ENCODE data around the gene ASAP2.

ASAP2 gene

GRCh38 chr2:9205963-9206948 is at the start of gene ASAP2:
Gene ASAP2, plus strand, starts transcription at chr2:9206812. Its CDS starts 293 bp downstream, at chr2:9207105.
- peak; percentile 5 for DNase-seq (ENCODE audit: low read depth)

- no peak for DNase-seq (ENCODE audit: low read depth)
These were observed 47.5 kb upstream of the ASAP2 start for GRCh38 chr2:9158786-9159779.

- DNase-seq (ENCODE audit: low read depth): no peak
These were observed 45.9 kb upstream of the ASAP2 start for GRCh38 chr2:9160732-9161131.

DNA sequence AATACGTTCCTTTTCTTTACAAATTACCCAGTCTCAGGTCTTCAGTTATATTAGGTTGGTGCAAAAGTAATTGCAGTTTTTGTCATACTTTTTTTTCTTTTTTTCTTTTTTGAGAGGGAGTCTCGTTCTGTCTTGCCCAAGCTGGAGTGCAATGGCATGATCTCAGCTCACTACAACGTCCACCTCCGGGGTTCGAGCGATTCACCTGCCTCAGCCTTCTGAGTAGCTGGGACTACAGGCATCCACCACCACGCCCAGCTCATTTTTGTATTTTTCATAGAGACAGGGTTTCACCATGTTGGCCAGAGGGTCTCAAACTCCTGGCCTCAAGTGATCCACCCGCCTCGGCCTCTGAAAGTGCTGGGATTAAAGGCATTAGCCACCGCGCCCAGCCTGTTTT is 43.8 kb upstream of the ASAP2 start:
- no peak for DNase-seq (ENCODE audit: low read depth)

DNA sequence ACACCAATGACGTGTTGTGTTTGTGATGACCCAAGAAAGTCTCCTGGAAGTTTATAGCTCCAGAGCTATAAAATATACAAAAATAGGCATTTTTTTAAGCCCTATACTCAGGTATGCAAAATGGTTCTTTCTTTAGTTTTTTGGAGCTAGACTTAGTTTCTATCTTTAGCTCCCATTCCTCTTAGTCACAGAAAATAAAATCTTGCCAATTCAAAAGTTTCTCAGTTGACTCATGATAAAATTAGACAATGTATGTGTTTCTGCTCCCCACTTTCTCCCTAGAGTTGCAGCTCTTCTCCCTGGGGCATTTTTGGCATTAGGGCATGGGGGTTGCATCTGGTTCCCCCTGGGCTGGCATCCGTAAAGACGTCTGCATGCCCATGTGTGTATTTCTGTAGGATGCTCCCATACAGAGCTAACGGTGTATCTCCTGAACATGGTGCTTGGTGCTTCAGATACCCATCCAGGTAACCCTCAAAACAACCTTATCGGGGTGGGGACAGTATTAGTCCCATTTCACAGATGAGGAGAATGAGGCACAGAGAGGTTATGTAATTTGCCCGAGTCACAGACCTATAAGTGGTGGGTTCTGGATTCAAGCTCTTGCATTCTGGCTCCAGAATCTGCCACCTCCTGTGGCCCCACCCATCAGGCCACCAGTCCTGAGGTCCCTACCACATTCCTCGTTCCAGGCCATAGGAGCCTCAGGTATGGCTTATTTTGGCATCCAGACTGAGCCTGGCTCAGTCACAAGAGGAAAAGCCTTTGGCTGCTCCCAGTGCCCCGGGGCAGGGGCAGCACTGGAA is 43.1 kb upstream of the ASAP2 start:
- DNase-seq (ENCODE audit: low read depth): no peak

- DNase-seq (ENCODE audit: low read depth): no peak
These were observed 42.5 kb upstream of the ASAP2 start for GRCh38 chr2:9164112-9164608.

DNA sequence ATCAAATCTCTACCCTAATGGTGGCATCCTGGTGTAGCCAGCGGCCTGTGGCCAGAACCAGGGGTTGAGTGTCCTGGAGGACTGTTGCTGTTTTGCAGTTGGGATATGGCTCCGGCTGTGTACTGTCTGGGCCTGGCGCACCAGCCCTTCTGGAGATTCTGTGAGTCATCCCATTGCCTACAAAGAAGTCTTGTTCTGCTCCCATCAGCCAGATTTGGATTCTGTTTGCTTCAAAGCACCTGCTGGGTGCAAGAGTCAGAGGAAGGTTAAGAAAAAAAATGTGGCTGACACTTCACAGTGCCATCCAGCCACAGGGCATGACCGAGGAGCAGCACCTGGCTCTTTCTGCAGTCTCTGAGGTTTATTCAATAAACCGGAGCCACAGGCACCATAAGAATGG is 41.0 kb upstream of the ASAP2 start:
- DNase-seq (ENCODE audit: low read depth): no peak

DNA sequence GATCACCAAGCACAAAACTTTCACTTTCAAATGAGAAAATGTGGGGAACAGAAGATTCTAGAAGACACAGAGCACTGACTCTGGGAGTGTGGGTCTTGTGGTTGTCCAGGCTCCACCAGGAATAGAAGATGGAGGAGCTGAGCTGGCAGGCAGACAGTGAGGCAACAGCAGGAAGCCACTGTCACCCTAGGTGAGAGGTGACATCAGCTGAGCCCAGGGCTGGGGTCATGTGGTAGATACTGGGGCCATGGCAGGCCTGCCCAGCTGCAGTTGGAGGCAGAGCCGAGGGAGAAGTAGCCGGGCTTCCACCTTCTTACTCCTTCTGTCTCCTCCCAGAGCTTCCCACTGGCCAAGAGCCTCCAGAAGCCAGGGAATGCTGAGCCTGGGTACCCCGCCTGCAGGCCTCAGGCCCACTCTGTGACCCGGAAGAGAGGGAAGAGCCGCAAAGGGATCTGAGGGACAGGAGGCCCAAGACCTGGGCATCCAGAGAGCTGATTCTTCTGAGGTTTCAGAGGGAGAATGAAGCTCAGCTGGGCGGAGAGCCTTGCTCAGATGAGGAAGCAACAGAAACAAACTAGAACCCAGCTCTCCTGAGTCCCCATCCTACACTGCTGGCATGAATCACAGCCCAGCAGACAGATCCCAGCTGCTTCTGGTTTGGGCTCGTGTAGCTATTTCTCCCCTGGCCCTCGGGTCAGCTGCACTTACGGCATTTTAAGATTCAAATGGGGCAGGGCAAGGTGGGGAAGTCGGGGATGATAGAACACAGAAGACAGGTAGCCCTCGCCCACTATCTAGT is 39.8 kb upstream of the ASAP2 start:
- DNase-seq (ENCODE audit: low read depth): no peak

GRCh38 chr2:9167718-9168657 is 38.6 kb upstream of the ASAP2 start:
- DNase-seq (ENCODE audit: low read depth): no peak

DNA sequence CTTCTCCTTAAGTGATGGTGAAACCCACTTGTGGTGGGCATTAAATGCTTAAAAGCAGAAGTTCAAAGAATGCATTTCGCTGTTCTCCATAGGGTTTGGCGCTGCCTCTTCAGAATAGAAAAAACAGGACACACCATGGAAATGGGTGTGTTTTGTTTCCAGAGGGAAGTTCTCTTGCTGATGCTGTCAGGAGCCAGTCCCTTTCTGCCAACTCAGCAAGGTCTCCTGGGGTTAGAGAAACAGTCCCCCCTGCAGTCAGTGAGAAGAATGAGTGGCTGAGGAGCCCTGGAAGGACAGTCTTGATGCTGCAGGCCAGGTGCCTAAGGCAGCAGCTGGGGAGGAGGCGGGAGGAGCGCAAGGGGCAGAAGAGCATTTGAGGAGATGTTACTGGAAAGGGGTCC is 37.8 kb upstream of the ASAP2 start:
- no peak for DNase-seq (ENCODE audit: low read depth)

GRCh38 chr2:9169349-9170107 is 37.1 kb upstream of the ASAP2 start:
- DNase-seq (ENCODE audit: low read depth): no peak

GRCh38 chr2:9170458-9171130 is 36.0 kb upstream of the ASAP2 start:
- DNase-seq (ENCODE audit: low read depth): no peak

DNA sequence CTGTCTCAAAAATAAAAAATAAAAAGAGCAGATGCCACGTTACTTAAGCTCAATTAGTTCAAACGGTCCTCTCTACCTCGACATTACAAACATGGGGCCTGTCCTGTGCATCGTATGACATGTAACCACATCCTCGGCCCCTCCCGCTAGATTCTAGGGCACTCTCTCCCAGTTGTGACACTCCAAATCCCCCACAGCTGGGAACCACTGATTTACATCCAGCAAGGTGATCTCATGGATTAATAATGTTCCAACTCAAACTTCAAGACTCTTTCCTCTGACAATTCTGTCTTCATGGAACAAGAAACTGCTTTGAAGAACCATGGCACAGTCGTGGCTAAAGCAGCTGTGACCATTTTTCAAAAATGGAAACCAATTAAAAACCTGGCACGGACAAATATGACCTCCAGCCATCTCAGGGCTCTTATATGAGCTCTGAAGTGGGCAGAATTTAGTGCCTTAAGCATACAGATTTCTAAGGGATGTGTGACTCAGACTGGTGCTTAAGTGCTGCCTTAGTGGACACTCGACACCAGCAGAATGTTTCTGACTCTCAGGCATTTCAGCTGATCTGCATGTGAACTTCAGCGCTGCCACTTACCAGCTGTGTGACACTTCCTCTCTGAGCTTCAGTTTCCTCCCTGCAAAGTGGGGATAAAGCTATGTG is 31.7 kb upstream of the ASAP2 start:
- no peak for DNase-seq (ENCODE audit: low read depth)

DNA sequence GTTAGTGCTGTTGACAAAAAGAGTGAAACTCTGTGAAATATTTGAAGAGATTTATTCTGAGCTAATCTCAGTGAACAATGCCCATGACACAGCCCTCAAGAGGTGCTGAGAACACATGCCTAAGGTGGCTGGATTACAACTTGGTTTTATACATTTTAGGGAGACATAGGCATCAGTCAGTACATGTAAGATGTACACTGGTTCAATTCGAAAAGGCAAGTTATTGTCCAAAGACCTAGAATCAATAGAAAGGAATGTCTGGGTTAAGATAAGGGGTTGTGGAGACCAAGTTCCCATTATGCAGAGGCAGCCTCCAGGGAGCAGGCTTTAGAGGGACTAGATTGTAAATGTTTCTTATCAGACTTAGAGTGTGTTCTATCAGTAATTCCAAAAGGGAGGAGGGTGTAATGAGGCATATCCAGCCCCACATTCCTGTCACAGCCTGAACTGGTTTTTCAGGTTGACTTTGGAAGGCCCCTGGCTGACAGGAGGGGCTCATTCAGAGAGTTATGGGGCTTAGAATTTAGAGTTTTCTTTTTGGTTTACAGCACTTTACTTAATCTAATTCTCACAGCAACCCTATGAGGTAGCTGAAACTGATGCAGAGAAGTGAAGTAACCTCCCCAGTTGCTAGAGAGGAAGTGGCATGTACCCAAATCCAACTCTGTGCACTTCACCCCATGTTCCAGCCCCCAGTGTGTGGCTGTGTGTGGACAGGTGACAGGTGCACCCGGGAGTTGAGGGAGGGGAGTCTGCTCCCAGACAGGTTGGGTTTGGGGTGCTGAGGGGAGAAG is 28.3 kb upstream of the ASAP2 start:
- no peak for DNase-seq (ENCODE audit: low read depth)

DNA sequence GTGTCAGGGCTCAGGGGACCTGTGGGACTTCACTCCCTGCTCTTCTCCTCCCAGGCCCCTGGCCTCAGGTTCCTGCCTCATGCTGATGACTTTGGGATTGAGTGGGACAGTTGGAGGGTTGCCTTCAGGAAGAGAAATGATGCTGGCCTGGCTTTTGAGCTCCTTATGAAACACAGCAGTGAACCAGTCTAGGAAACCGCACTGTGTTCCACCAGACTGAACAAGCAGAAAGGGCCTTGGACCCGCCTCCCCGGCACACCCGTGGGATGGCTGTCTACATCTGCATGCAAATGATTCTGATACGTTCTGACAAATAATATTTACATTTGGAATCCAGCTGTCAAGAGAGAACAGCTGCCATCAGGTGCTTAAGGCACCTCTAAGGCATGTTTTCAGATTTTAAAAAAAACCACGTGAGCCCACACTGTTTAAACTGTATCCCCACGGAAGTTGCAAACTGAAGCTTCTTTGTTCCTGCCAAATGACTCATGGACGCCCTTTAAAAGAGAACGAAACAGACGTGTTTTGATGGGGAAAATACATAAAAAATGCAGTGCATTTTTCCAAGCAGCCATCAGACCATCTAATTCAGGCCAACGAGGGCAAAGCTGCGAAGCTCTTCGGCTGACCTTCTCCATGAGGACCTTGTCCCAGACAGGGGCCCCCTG is 27.6 kb upstream of the ASAP2 start:
- no peak for DNase-seq (ENCODE audit: low read depth)

GRCh38 chr2:9179572-9180201 is 26.9 kb upstream of the ASAP2 start:
- no peak for DNase-seq (ENCODE audit: low read depth)

Data from stimulated activated CD8-positive, alpha-beta memory T cell treated with anti-CD3 and anti-CD28 coated beads, Interleukin-4, amount 100 ng/mL, for 24 hours (primary cell).